Articular chondrocyte of knee joint (primary cell): ENCODE data around the gene ZFYVE27. TPM values are rescaled to one million over a fixed set of nuclear protein-coding genes. Genes with fewer than 3 reads are reported as not detected.

Experiments used
- total RNA-seq: library from RNA; depleted of rRNA; stranded (reverse); fragments of >200 nt; gene quantifications from 2 replicates; pipeline ENCODE4 v1.2.3, GENCODE V29; 2012

ZFYVE27 gene
- total RNA-seq = 17.0 and 17.4 TPM in 2 replicates

GRCh38 chr10:97736902-97737769 lies at the start of gene ZFYVE27:
Gene ZFYVE27, plus strand, starts transcription at chr10:97737128. Its CDS starts 1,350 bp downstream, at chr10:97738478.

GRCh38 chr10:97713339-97713825 lies 23.5 kb upstream of the ZFYVE27 start, which contains the start of gene MARVELD1:
Gene MARVELD1, plus strand, starts transcription at chr10:97713730. Its CDS starts 147 bp downstream, at chr10:97713877.

GRCh38 chr10:97771913-97772823 lies 35.2 kb downstream of the ZFYVE27 start, which contains the start of gene SFRP5:
Gene SFRP5, minus strand, starts transcription at chr10:97771999. Its CDS starts 166 bp downstream, at chr10:97771833.

Other genes with a start within 250 kb of the ZFYVE27 start
- 56.3 and 57.9 TPM in 2 replicates for gene MMS19, start 238.7 kb upstream of the ZFYVE27 start, total RNA-seq
- gene UBTD1, start 238.2 kb upstream of the ZFYVE27 start, total RNA-seq = 14.0 and 16.1 TPM in 2 replicates
- gene ANKRD2, start 164.3 kb upstream of the ZFYVE27 start, total RNA-seq = 0.86 and 1.0 TPM in 2 replicates
- 5.0 and 6.5 TPM in 2 replicates for gene HOGA1, start 152.7 kb upstream of the ZFYVE27 start, total RNA-seq
- gene C10orf62, start 147.4 kb upstream of the ZFYVE27 start, total RNA-seq = 0.32 and 0.52 TPM in 2 replicates
- gene MORN4, start 103.6 kb upstream of the ZFYVE27 start, total RNA-seq = 4.3 and 6.1 TPM in 2 replicates
- gene PI4K2A, start 96.5 kb upstream of the ZFYVE27 start, total RNA-seq = 25.5 and 28.8 TPM in 2 replicates
- gene AVPI1, start 49.9 kb upstream of the ZFYVE27 start, total RNA-seq = 62.7 and 97.2 TPM in 2 replicates
- gene MARVELD1, start 23.4 kb upstream of the ZFYVE27 start, total RNA-seq = 57.7 and 68.2 TPM in 2 replicates
- gene SFRP5, start 34.9 kb downstream of the ZFYVE27 start, total RNA-seq = not detected in 2 replicates
- 0.11 and 0.26 TPM in 2 replicates for gene GOLGA7B, start 112.7 kb downstream of the ZFYVE27 start, total RNA-seq